NCI-H69 (cell line): Measurements from ENCODE around the gene RNF145.

Source experiments
- DNase-seq: peaks from one replicate; lab custom pipeline; 2025; lab: John Stamatoyannopoulos, UW

RNF145 gene

DNA sequence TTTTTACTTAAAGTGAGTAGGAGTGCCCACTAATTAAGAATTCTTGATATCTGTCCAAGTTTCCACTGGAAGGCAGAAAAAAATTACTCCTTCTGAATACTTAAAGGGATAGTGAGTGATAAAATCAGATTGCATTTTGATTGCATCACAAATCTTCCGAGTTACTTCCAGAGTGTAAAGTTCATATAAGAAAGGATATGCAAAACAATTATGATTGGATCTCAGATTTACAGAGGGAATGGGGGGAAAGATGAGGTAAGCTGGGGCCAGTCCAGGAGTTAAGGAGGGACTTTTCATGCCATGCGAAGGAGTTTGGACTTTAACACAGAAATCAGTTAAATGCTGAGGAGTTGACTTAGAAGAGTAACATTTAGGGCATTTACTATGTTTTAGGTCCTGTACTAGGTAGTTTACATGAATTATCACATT is 9.3 kb upstream of the RNF145 start:
- peak; percentile 44 for DNase-seq

- no peak for DNase-seq
Observed at GRCh38 chr5:159217236-159217635, 7.9 kb upstream of the RNF145 start.

- no peak for DNase-seq
Observed at GRCh38 chr5:159216454-159216853, 7.1 kb upstream of the RNF145 start.

GRCh38 chr5:159215886-159216285 is 6.5 kb upstream of the RNF145 start:
- DNase-seq: no peak

GRCh38 chr5:159214486-159215271 is 5.3 kb upstream of the RNF145 start:
- DNase-seq: no peak

- peak; percentile 53 for DNase-seq
Observed at GRCh38 chr5:159212657-159213462, 3.5 kb upstream of the RNF145 start.

DNA sequence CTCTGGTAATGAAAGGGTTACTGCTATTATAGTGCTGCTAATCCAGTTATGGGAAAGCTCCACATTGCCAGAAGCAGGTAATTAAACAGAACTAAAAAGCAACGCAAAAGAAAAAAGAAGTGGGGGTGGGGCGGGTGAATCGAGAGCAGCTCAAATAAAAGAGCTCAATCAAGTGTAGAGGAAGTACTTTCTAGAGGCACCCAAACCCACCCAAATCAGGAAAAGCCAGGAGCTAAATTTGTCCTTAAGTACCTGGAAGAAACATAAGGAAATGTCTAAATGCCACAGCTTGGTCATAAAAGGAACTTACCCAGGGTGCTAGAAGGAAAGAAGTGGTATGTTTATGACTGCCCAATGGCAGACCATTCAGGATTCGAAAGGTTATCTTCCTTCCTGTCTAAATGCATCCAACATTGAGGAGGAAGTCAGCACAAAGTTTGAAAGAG is 2.4 kb upstream of the RNF145 start:
- DNase-seq: peak; percentile 87

DNA sequence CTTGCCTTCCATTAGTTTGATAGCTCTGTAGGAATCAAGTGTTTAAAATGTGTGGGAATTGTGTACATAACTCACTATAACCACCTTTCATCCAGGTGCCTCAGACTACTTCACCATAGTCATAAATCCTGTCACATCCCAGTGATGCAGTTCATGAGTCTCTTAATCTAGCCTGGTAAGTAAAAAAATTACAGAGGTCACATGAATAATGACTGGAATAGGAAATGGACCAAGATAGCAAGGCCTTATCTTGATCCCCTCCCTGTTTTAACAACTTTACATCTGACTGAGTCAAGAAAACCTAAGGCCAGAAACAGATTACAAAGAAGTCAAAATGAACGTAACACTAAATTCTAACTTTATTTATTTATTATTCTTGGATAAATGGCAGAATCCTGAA is 1.5 kb upstream of the RNF145 start:
- DNase-seq: peak; percentile 70

GRCh38 chr5:159210210-159210661 is 883 bp upstream of the RNF145 start:
- peak; percentile 94 for DNase-seq

DNA sequence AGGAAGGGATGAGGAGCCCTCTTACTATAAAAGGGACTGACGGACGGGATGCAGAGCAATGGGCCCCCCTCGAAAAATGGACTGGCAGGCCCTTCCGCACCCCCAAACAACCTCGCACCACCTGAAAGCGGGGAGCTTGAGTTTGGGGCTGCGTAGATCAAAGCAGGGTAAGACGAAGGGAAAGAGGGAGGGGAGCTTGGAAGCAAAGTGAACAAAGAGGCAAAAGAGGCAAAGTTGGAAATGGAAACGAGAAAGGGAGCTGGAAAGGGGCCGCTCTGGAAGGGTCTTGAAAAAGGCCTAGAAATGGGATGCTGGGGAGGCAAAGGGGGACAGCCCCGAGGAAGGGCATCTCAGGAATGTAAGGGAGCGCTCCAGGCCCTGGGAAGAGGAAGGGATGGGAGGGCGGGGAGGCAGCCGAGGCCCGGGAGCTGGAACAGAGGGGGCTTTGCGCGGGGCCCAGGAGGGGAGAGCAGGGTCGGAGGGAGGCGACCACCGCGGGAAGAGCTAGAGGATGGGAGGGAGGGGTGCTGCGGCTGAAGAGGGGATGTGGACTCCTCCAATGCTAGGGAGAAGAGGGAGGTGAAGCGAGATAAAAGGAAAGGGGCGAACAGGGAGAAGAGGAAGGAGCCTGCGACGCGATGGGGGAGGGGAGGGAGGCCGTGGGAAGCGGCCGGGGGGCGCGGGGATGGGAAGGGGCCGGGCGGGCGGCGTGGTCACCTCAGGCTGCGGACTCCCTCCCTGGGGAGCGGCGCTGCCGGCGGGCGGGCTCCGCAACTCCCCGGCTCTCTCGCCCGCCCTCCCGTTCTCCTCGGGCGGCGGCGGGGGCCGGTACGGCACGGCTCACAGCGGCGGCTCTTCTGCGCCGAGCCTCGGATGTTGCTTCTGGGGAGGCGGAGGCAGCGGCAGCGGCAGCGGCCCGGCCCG is 577 bp downstream of the RNF145 start:
- peak; percentile 80 for DNase-seq

GRCh38 chr5:159207686-159208513 is 1.5 kb downstream of the RNF145 start:
- DNase-seq: peak; percentile 89

DNA sequence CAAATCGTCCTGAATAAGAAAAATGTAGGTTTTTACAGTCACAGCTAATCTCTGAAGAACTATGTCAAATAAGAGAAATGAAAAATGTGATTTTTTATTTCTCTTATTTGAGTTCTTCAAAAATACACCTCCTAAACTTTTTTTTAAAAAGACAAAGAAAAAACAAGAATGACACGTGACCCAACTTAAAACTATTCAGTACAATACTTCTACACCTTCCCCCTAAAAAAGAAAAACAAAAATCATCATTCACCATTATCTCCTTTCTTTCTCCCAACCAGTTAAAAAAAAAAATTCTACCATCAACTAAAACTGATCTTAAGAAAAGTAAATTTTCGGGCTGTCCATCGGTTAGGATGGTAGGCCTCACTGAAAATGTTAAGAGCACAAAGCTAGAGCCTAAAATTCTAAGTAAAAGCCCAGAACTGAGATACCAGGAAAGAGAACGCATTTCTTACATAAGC is 2.1 kb downstream of the RNF145 start:
- DNase-seq: no peak

GRCh38 chr5:159206818-159207217 is 2.5 kb downstream of the RNF145 start:
- DNase-seq: peak; percentile 19

GRCh38 chr5:159206368-159206767 is 3.0 kb downstream of the RNF145 start:
- DNase-seq: no peak

DNA sequence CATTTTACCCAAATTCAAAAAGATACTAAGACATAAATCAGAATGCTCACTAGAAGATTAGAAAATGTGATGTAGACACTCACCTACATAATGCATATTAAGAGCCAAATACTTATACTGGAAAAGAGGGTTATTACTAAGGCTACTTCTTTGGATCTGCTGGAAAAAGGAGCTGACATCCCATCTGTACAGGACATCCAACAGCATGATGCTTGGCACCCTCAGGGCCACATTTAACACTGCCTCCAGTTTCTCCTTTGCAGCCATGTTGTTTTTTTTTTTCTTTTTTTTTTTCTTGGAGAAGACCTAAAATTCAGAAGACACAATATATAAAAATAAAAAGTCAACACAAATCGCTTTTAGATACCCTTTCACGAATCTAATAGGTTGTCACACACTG is 6.0 kb downstream of the RNF145 start:
- DNase-seq: no peak

DNA sequence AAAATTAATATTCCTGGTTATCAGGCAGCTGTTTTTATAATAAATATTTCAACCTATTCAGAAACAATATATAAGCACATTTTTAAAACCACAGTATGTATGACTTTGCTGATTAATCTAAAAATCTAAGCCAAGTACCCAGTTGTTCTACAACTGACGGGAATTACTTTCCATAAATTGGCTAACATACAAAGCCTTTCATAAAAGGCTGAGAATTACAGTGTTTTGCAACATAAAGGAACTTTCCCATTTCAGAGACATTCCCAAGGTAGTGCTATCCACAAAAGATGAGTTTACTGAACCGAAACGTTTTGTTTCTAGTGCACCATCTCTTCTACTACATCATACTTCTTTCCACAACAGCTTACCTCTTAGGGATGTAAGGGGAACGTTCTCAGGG is 7.2 kb downstream of the RNF145 start:
- no peak for DNase-seq

DNA sequence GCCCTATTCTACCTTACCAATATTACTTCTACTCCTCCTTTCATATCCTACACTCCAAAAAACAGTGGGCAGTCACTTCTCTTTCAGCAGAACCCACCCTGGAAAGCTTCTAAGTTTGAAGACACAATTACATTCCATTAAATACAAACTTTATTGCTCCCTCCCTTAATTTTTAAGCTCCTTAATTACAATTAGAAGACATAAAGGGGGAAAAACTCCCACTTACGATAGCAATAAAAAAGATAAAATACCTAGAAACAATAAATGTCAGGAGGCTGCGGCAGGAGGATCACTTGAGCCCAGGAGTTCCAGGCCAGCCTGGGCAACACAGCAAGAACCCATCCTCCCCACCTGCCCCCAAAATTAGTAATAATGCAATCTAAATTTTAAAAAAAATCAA is 9.6 kb downstream of the RNF145 start:
- no peak for DNase-seq

DNA sequence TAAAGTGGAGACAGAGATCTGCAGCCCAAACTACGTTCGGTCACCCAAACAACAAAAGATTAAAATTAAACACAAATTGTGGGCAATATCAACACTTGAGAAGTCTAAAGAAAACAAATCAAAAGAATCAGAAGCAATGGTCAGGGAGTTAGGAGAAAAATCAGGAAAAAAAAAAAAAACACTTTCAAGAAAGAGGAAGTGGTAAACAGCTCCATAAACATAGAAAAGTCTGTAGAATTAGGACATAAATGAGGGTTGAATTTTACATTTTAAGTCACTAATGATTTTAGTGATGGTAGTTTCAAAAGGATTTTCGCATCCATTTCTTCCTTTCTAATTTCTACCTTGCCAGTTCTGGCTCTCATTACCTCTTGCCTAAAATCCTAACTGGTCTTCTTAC is 10.1 kb downstream of the RNF145 start:
- no peak for DNase-seq

- DNase-seq: no peak
Observed at GRCh38 chr5:159198063-159199036, 11.0 kb downstream of the RNF145 start.

- no peak for DNase-seq
Observed at GRCh38 chr5:159195775-159196174, 13.6 kb downstream of the RNF145 start.
